Panc1 (cell line): ENCODE measurements around the gene TRIM41. TPM values are rescaled to one million over a fixed set of nuclear protein-coding genes. Genes with fewer than 3 reads are reported as not detected.

Source experiments
- ATAC-seq: fragments of 200-7000 bp; cut with Tn5 transposase; 2 replicates; pipeline ENCODE4 v1.9.1; 2020; ENCODE audit warnings: mild to moderate bottlenecking, moderate library complexity
- Bru-seq: library from RNA; stranded (reverse); fragments of 400-500 nt; gene quantifications from one replicate; lab custom pipeline; 2021; lab: Mats Ljungman, UMichigan
- BruChase-seq, 2 experiments: library from RNA; stranded (reverse); fragments of 400-500 nt; gene quantifications; one replicate each; lab custom pipeline; 2021; lab: Mats Ljungman, UMichigan
- BruUV-seq: library from RNA; stranded (reverse); fragments of 400-500 nt; replicated peaks from 2 replicates; lab custom pipeline; 2021; lab: Mats Ljungman, UMichigan
- CTCF ChIA-PET: fragments of 300-600 bp; sonication (Branson Sonifier 250); formaldehyde crosslinking; loops from one replicate; lab custom pipeline; 2022; ENCODE audit warnings: antibody characterized with exemption; lab: Charles Lee
- POLR2A ChIA-PET: fragments of 300-600 bp; sonication (Branson Sonifier 250); formaldehyde crosslinking; loops from one replicate; lab custom pipeline; 2022; ENCODE audit warnings: antibody characterized with exemption; lab: Charles Lee
- DNase-seq: peaks from one replicate; pipeline ENCODE4 v3.0.0-alpha.2; 2010; ENCODE audit warnings: low read depth, low spot score
- H3K27ac ChIP-seq: 2 replicates; pipeline ENCODE4 v1.5.1; 2011; ENCODE audit warnings: mild to moderate bottlenecking, low read length, inconsistent platforms
- H3K27me3 ChIP-seq: fragments of 200-500 bp; sonication (Bioruptor generic); 2 replicates; pipeline ENCODE4 v1.6.0; 2014; ENCODE audit warnings: low read length, inconsistent platforms; ENCODE audit not compliant: control insufficient read depth, insufficient read depth
- H3K36me3 ChIP-seq: fragments of 200-500 bp; sonication (Bioruptor generic); 2 replicates; pipeline ENCODE4 v1.5.1; 2014; ENCODE audit warnings: inconsistent platforms, mild to moderate bottlenecking, low read length, moderate library complexity; ENCODE audit not compliant: control insufficient read depth, insufficient read depth
- H3K4me1 ChIP-seq: 2 replicates; pipeline ENCODE4 v1.5.1; 2011; ENCODE audit warnings: inconsistent platforms, mild to moderate bottlenecking, low read length, moderate library complexity; ENCODE audit not compliant: control insufficient read depth, insufficient read depth
- H3K4me3 ChIP-seq, 2 experiments: 2 replicates each; pipeline ENCODE4 v1.5.1; 2011 to 2012; ENCODE audit warnings: low read depth in 2 of 2, low read length in 2 of 2, mild to moderate bottlenecking in 2 of 2, inconsistent platforms in 1 of 2, moderate library complexity in 1 of 2
- H3K9me3 ChIP-seq: fragments of 200-500 bp; sonication (Bioruptor generic); 2 replicates; pipeline ENCODE4 v1.5.1; 2014; ENCODE audit warnings: low read depth, mild to moderate bottlenecking, inconsistent platforms, low read length, moderate library complexity; ENCODE audit not compliant: control insufficient read depth, insufficient read depth
- POLR2AphosphoS5 ChIP-seq: IDR thresholded peaks from 2 replicates; pipeline ENCODE4 v1.6.1; 2012; ENCODE audit warnings: mild to moderate bottlenecking, low read depth, low read length, moderate library complexity
- SIN3A ChIP-seq: IDR thresholded peaks from 2 replicates; pipeline ENCODE4 v1.6.1; 2012; ENCODE audit warnings: low read depth, mild to moderate bottlenecking, low read length, moderate library complexity, borderline replicate concordance; ENCODE audit not compliant: insufficient read depth
- TCF7L2 ChIP-seq: IDR thresholded peaks from 2 replicates; pipeline ENCODE4 v1.6.1; 2011; ENCODE audit warnings: mild to moderate bottlenecking, low read depth, low read length, inconsistent platforms
- in situ Hi-C: cut with HindIII; loops from 2 replicates; pipeline ENCODE4 v1.10.0; 2016; ENCODE audit warnings: low sequenced_read_pairs, low pct_unique_long_range_greater_than_20kb
- intact Hi-C: fragments of 100-400 bp; cut with micrococcal nuclease; formaldehyde crosslinking; loops from one replicate; pipeline ENCODE4 v1.10.0; 2022; ENCODE audit not compliant: unreplicated experiment
- long read RNA-seq: library from polyadenylated mRNA; unstranded; transcript quantifications from one replicate; pipeline ENCODE4 v2.0.0, GENCODE V29; 2021; ENCODE audit not compliant: unreplicated experiment
- polyA plus RNA-seq: library from polyadenylated mRNA; unstranded; fragments of >200 nt; gene quantifications from one replicate; pipeline ENCODE4 v1.2.1, GENCODE V29; 2012; ENCODE audit warnings: missing spikeins; ENCODE audit not compliant: insufficient read length
- total RNA-seq: library from RNA; stranded (reverse); gene quantifications from one replicate; pipeline ENCODE4 v1.2.1, GENCODE V29; 2021; ENCODE audit not compliant: unreplicated experiment
- TF ChIP-seq, protein P1 (sequence below), 2 experiments: IDR thresholded peaks; 2 replicates each; pipeline ENCODE4 v1.6.1; 2011 to 2012; ENCODE audit warnings: low read depth in 2 of 2, control low read depth in 1 of 2, low read length in 1 of 2, mild to moderate bottlenecking in 1 of 2, moderate library complexity in 1 of 2; ENCODE audit not compliant: insufficient read depth in 1 of 2
- TF ChIP-seq, protein P2 (sequence below): fragments of 450-650 bp; IDR thresholded peaks from 2 replicates; pipeline ENCODE4 v1.5.1; 2017; ENCODE audit warnings: mild to moderate bottlenecking

Gene TRIM41
- total RNA-seq (58.3 TPM), Bru-seq, nascent RNA (percentile 84 among the genes with signal in this experiment), BruChase-seq, experiment 1, labeled RNA remaining after a 2-hour chase (percentile 92 among the genes with signal in this experiment), BruChase-seq, experiment 2, labeled RNA remaining after a 6-hour chase (percentile 95 among the genes with signal in this experiment)
- 72.2 TPM for polyA plus RNA-seq
- long read RNA-seq, partial matches to known transcripts = 1 of 33 reads
- long read RNA-seq, other reads (novel, unspliced or antisense) = 24 of 33 reads

DNA sequence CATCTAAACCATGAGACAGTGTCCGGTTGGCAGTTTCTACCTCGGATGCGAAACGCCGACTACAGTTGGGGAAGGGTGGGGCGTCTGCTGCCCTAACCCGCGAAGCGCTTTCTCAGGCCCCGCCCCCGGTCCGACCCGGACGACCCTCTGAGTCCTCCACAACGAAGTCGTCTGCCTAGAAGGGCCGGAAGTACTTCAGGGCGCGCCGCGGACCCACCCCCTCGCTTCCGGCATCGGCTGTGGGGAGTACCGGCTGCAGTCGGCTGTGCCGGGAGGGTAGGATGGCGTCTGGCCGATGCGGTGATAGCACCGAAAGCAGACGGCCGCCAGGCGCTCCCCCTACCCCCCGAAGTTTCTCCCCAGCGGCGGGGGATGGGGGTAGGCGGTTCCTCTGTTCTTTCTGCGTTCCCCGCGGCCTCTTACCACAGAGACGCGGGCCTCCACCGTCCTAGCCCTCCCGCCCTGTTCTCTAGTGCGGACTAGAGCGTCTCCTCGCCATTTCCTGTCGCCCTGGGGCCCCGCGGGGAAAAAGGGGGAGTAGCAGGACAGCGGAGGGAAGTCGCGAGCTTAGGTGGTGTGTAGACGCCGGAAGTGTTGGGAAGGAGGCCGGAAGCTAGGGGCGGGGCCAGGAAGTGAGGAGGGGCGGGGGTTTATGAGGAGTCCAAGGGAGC lies at the start of gene TRIM41:
TSS of gene TRIM41 (plus strand) at position 224 of the 671 bp plus-strand sequence. CDS start 719 bp downstream, outside the sequence.
- peak; percentile 72 for ATAC-seq
- H3K9me3 ChIP-seq = no peaks in the 10 kb centered on the region
- CTCF ChIA-PET = no interaction called here
- TF ChIP-seq SIN3A = peak; percentile 86; the same call in 1 of the 2 replicates
- TF ChIP-seq POLR2AphosphoS5 = peak; percentile 92
- TF ChIP-seq, protein P1, sequence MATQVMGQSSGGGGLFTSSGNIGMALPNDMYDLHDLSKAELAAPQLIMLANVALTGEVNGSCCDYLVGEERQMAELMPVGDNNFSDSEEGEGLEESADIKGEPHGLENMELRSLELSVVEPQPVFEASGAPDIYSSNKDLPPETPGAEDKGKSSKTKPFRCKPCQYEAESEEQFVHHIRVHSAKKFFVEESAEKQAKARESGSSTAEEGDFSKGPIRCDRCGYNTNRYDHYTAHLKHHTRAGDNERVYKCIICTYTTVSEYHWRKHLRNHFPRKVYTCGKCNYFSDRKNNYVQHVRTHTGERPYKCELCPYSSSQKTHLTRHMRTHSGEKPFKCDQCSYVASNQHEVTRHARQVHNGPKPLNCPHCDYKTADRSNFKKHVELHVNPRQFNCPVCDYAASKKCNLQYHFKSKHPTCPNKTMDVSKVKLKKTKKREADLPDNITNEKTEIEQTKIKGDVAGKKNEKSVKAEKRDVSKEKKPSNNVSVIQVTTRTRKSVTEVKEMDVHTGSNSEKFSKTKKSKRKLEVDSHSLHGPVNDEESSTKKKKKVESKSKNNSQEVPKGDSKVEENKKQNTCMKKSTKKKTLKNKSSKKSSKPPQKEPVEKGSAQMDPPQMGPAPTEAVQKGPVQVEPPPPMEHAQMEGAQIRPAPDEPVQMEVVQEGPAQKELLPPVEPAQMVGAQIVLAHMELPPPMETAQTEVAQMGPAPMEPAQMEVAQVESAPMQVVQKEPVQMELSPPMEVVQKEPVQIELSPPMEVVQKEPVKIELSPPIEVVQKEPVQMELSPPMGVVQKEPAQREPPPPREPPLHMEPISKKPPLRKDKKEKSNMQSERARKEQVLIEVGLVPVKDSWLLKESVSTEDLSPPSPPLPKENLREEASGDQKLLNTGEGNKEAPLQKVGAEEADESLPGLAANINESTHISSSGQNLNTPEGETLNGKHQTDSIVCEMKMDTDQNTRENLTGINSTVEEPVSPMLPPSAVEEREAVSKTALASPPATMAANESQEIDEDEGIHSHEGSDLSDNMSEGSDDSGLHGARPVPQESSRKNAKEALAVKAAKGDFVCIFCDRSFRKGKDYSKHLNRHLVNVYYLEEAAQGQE (IDR thresholded peaks at IDR 0.05; ENCODE audit: insufficient read depth in 1 of 2, low read depth in 2 of 2, low read length in 1 of 2) = no peak
- TF ChIP-seq TCF7L2 = 0 out of 2 replicates have a peak, but pooled peaks have one; percentile 52
- POLR2A ChIA-PET = interaction anchor here (0.5 to 1.0 kb wide), 6 partner anchors 11 to 39 kb away, joined by 4 to 14 read pairs (median 5); partner anchors contain the start of gene RACK1
- peak within 1 kb of the TSS; percentile 77 to 83 for H3K4me3 ChIP-seq
- intact Hi-C loops = no loop called here
- H3K27me3 ChIP-seq = no peaks in the 10 kb centered on the region
- in situ Hi-C loops = no loop called here
- H3K36me3 ChIP-seq = no peaks in the 10 kb centered on the region; the same call in 1 of the 2 replicates
- peak; percentile 94 for DNase-seq
- BruUV-seq = no TSS peak
- peak within 1 kb of the TSS; percentile 96 for H3K27ac ChIP-seq
- H3K4me1 ChIP-seq = peaks cover 25% of the 10 kb centered on the region

DNA sequence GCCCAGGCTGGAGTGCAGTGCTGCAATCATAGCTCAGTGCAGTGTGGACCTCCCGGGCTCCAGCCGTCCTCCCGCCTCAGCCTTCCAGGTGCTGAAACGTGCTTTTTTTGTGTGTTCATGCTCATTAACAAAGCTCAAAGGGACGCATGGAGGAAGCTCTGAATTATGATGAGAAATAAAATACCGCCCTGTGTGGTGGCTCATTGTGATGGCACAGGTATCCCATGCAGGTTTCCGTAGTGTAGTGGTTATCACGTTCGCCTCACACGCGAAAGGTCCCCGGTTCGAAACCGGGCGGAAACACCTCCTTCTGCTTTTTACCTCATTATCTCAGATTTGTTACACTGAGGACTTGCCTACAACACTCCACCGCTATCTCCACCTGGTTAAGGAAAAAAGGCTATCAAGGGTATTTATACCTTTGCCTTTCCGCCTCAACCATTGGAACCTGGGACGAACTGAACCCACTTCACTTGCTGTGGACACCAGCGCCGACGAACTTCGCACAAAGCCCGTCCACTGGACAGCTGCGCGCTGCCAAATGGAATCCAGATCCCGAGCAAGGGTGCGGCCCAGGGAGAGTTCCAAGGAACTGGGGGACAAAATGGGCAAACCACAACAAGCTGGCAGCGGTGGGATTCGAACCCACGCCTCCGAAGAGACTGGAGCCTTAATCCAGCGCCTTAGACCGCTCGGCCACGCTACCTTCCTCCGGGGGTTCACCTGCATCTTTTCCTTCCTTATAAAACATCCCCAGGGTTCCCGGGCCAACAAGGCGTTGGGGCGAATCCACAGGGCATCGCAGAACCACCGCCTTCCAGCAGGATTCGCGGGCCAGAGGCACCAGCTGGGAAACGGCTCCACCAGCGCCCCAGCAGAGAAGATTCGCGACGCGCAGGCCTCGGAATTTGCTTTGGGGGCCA lies 49.4 kb upstream of the TRIM41 start:
- BruUV-seq = no TSS peak
- intact Hi-C loops (no loop called here), in situ Hi-C loops (no loop called here)
- Histone ChIP-seq H3K4me1 (peaks cover 11% of the 10 kb centered on the region; the same call in 1 of the 2 replicates), H3K27me3 (no peaks in the 10 kb centered on the region), H3K4me3 (peak overlapping the region; percentile 57 to 74), H3K36me3 (no peaks in the 10 kb centered on the region), H3K27ac (peak overlapping the region; percentile 88), H3K9me3 (no peaks in the 10 kb centered on the region)
- ChIA-PET CTCF (interaction anchor here (1.1 to 1.8 kb wide), 2 partner anchors 14 to 130 kb away, joined by 3 to 5 read pairs; no protein-coding TSS in a partner anchor), POLR2A (no interaction called here)
- peak; percentile 95 for DNase-seq
- ATAC-seq = peak; percentile 83
- TF ChIP-seq, protein P2, sequence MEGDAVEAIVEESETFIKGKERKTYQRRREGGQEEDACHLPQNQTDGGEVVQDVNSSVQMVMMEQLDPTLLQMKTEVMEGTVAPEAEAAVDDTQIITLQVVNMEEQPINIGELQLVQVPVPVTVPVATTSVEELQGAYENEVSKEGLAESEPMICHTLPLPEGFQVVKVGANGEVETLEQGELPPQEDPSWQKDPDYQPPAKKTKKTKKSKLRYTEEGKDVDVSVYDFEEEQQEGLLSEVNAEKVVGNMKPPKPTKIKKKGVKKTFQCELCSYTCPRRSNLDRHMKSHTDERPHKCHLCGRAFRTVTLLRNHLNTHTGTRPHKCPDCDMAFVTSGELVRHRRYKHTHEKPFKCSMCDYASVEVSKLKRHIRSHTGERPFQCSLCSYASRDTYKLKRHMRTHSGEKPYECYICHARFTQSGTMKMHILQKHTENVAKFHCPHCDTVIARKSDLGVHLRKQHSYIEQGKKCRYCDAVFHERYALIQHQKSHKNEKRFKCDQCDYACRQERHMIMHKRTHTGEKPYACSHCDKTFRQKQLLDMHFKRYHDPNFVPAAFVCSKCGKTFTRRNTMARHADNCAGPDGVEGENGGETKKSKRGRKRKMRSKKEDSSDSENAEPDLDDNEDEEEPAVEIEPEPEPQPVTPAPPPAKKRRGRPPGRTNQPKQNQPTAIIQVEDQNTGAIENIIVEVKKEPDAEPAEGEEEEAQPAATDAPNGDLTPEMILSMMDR = peak; percentile 45
- no peak; the same call in 1 of the 2 replicates for TF ChIP-seq POLR2AphosphoS5
- TF ChIP-seq, protein P1 (IDR thresholded peaks at IDR 0.05; ENCODE audit: insufficient read depth in 1 of 2, low read depth in 2 of 2, low read length in 1 of 2) = no peak
- peak; percentile 79; the same call in 1 of the 2 replicates for TF ChIP-seq TCF7L2
- TF ChIP-seq SIN3A = no peak
